Trophoblast cell (in vitro differentiated cells and primary cell): ENCODE results near the gene GNAT2.
A peak's percentile ranks its signal among the peaks of the same experiment; 100 is the strongest.

Experiments used
- DNase-seq, 2 donors: peaks; one replicate each; pipeline ENCODE4 v3.0.0-alpha.2; 2016
- H2AFZ ChIP-seq: 2 replicates; pipeline ENCODE4 v1.6.1; 2013; ENCODE audit warnings: low read length, moderate library complexity, mild to moderate bottlenecking; ENCODE audit not compliant: insufficient read depth, poor library complexity
- H2AK5ac ChIP-seq: 2 replicates; pipeline ENCODE4 v1.6.1; 2013; ENCODE audit warnings: mild to moderate bottlenecking, low read length
- H2BK120ac ChIP-seq: 2 replicates; pipeline ENCODE4 v1.6.1; 2013; ENCODE audit warnings: low read length, mild to moderate bottlenecking, moderate library complexity; ENCODE audit not compliant: insufficient read depth, poor library complexity
- H2BK12ac ChIP-seq: 2 replicates; pipeline ENCODE4 v1.6.1; 2013; ENCODE audit warnings: mild to moderate bottlenecking, low read length, moderate library complexity
- H2BK5ac ChIP-seq: 2 replicates; pipeline ENCODE4 v1.6.1; 2013; ENCODE audit warnings: low read length, low read depth, moderate library complexity, mild to moderate bottlenecking; ENCODE audit not compliant: poor library complexity
- H3K14ac ChIP-seq: 2 replicates; pipeline ENCODE4 v1.6.1; 2013; ENCODE audit warnings: mild to moderate bottlenecking, low read length
- H3K18ac ChIP-seq: 2 replicates; pipeline ENCODE4 v1.6.1; 2013; ENCODE audit warnings: mild to moderate bottlenecking, low read length
- H3K23ac ChIP-seq: 2 replicates; pipeline ENCODE4 v1.6.1; 2013; ENCODE audit warnings: low read length
- H3K27ac ChIP-seq: 2 replicates; pipeline ENCODE4 v1.5.1; 2013; ENCODE audit warnings: low read depth, mild to moderate bottlenecking, inconsistent platforms, low read length, moderate library complexity
- H3K27me3 ChIP-seq: 2 replicates; pipeline ENCODE4 v1.6.1; 2013; ENCODE audit warnings: inconsistent platforms, mild to moderate bottlenecking, low read length, moderate library complexity; ENCODE audit not compliant: insufficient read depth
- H3K36me3 ChIP-seq, 2 experiments: 1 replicate in 1 of 2; 2 replicates in 1 of 2; pipeline ENCODE4 v1.6.1; 2013; ENCODE audit warnings: low read length in 2 of 2, mild to moderate bottlenecking in 2 of 2, moderate library complexity in 1 of 2; ENCODE audit not compliant: insufficient read depth in 2 of 2, control insufficient read depth in 1 of 2
- H3K4ac ChIP-seq: 2 replicates; pipeline ENCODE4 v1.6.1; 2013; ENCODE audit warnings: low read depth, mild to moderate bottlenecking, low read length, moderate library complexity
- H3K4me1 ChIP-seq, 2 experiments: 1 replicate in 1 of 2; 2 replicates in 1 of 2; pipeline ENCODE4 v1.6.1; 2013; ENCODE audit warnings: low read length in 2 of 2, mild to moderate bottlenecking in 2 of 2, moderate library complexity in 1 of 2; ENCODE audit not compliant: insufficient read depth in 2 of 2, control insufficient read depth in 1 of 2
- H3K4me2 ChIP-seq: 2 replicates; pipeline ENCODE4 v1.6.1; 2013; ENCODE audit warnings: inconsistent platforms, mild to moderate bottlenecking, low read length, moderate library complexity
- H3K4me3 ChIP-seq: 2 replicates; pipeline ENCODE4 v1.5.1; 2013; ENCODE audit warnings: mild to moderate bottlenecking, low read depth, low read length, inconsistent platforms
- H3K79me1 ChIP-seq: one replicate; pipeline ENCODE4 v1.6.1; 2013; ENCODE audit warnings: low read length
- H3K79me2 ChIP-seq: 2 replicates; pipeline ENCODE4 v1.6.1; 2013; ENCODE audit warnings: low read length, mild to moderate bottlenecking; ENCODE audit not compliant: control insufficient read depth, insufficient read depth, poor library complexity
- H3K9ac ChIP-seq: 2 replicates; pipeline ENCODE4 v1.6.1; 2013; ENCODE audit warnings: mild to moderate bottlenecking, low read length
- H3K9me3 ChIP-seq: 2 replicates; pipeline ENCODE4 v1.6.1; 2013; ENCODE audit warnings: low read depth, mild to moderate bottlenecking, control low read depth, inconsistent platforms, low read length; ENCODE audit not compliant: insufficient read depth
- H4K12ac ChIP-seq: 2 replicates; pipeline ENCODE4 v1.6.1; 2013; ENCODE audit warnings: low read depth, mild to moderate bottlenecking, low read length, moderate library complexity
- H4K8ac ChIP-seq: 2 replicates; pipeline ENCODE4 v1.6.1; 2013; ENCODE audit warnings: low read depth, mild to moderate bottlenecking, low read length, moderate library complexity
- H4K91ac ChIP-seq: one replicate; pipeline ENCODE4 v1.6.1; 2013; ENCODE audit warnings: low read depth, mild to moderate bottlenecking, low read length, moderate library complexity
- WGBS: extraction: QIAGEN DNeasy Blood & Tissue Kit; methylation state at CpG from one replicate; pipeline ENCODE4 v1.1.7; 2013; ENCODE audit warnings: missing lambda C conversion rate; ENCODE audit not compliant: insufficient read length, insufficient coverage; ENCODE audit errors: extremely low coverage; 5-methylcytosine and 5-hydroxymethylcytosine counted together

Gene GNAT2

DNA sequence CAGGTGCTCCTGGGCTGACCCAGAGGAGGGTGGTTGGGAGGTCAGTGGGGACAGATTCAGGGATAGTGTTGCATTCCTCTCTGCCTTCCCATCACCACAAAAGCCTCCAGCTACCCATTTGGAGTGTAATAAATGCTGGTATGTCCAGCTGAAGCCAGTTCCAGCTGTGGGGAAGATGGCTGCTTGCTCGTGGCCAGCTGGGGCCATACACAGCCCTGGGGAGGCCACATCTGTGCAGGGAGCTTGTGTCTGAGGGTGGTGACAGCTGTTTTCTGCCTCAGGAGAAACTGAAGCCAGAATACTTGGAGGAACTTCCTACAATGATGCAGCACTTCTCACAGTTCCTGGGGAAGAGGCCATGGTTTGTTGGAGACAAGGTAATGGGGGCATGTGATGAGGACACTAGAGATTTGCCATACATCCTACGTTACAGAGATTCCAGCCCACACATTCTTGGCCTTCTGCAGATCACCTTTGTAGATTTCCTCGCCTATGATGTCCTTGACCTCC is 39.2 kb upstream of the GNAT2 start:
- Histone ChIP-seq H2BK120ac (no peak overlapping the region), H2AFZ (no peak overlapping the region), H3K14ac (no peak overlapping the region), H3K23ac (no peak overlapping the region), H3K4me2 (no peak overlapping the region), H3K18ac (no peak overlapping the region), H3K36me3 (no peaks in the 10 kb centered on the region), H3K4ac (no peak overlapping the region), H3K27ac (no peak overlapping the region), H4K8ac (no peak overlapping the region), H2BK5ac (no peak overlapping the region), H3K4me1 (peaks cover 3 to 5% of the 10 kb centered on the region in 2 experiments), H3K79me1 (peaks cover 6% of the 10 kb centered on the region), H4K12ac (no peak overlapping the region), H3K4me3 (no peak overlapping the region), H4K91ac (no peak overlapping the region), H2AK5ac (no peak overlapping the region), H2BK12ac (no peak overlapping the region), H3K9ac (no peak overlapping the region), H3K27me3 (no peaks in the 10 kb centered on the region), H3K9me3 (no peaks in the 10 kb centered on the region), H3K79me2 (no peaks in the 10 kb centered on the region)
- no CpG with 5 or more reads among the region's 3 CpGs for WGBS
- DNase-seq, result peak; percentile 9 to 47

DNA sequence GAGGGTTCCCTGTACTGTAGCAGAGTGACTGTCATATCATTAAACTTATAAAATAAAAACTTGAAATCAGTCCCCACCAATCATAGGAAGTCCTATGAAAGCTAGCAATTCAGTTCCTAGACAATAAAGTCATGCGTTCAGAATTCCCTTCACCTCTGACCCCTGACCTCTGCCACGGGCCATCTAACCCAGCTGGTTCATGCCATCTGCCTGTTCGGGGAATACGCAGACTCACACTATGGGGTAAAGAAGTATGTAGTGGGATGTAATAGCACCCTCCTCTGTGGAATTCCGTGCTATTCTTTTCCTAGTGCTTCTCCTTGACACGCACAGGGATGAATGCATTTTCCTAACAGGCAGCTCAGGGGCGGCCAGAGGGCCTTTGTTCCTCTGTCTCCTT is 38.6 kb upstream of the GNAT2 start:
- Histone ChIP-seq H4K91ac (no peak overlapping the region), H3K27me3 (no peaks in the 10 kb centered on the region), H3K18ac (no peak overlapping the region), H2BK5ac (no peak overlapping the region), H3K9me3 (no peaks in the 10 kb centered on the region), H3K27ac (no peak overlapping the region), H4K12ac (no peak overlapping the region), H2BK120ac (no peak overlapping the region), H3K23ac (no peak overlapping the region), H3K4ac (no peak overlapping the region), H3K36me3 (no peaks in the 10 kb centered on the region), H3K79me2 (no peaks in the 10 kb centered on the region), H3K4me1 (peaks cover 3 to 5% of the 10 kb centered on the region in 2 experiments), H3K4me2 (no peak overlapping the region), H3K4me3 (no peak overlapping the region), H3K79me1 (peaks cover 6% of the 10 kb centered on the region), H2AFZ (no peak overlapping the region), H2AK5ac (no peak overlapping the region), H3K14ac (no peak overlapping the region), H4K8ac (no peak overlapping the region), H3K9ac (no peak overlapping the region), H2BK12ac (no peak overlapping the region)
- no peak for DNase-seq
- WGBS, result no CpG with 5 or more reads among the region's 7 CpGs

DNA sequence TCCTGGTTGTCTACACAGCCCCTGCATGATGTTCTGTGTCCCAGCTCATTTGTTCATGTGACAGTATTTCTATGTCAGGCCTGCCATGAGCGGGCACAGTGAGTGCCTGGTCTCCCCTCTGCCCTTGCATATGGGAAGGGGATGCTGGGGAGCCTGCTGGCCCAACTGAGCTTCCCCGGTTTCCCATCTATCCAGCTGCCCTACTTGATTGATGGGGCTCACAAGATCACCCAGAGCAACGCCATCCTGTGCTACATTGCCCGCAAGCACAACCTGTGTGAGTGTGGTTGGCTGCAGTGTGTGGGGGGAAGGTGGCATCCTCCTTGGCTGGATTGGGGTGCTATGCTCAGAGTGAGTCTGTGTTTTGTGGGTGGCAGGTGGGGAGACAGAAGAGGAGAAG is 38.0 kb upstream of the GNAT2 start:
- Histone ChIP-seq H2BK5ac (no peak overlapping the region), H3K14ac (no peak overlapping the region), H3K27ac (no peak overlapping the region), H3K79me1 (peaks cover 6% of the 10 kb centered on the region), H2AK5ac (no peak overlapping the region), H2AFZ (no peak overlapping the region), H3K4me3 (no peak overlapping the region), H3K4me1 (peaks cover 3 to 5% of the 10 kb centered on the region in 2 experiments), H4K8ac (no peak overlapping the region), H3K4ac (no peak overlapping the region), H3K18ac (no peak overlapping the region), H2BK12ac (no peak overlapping the region), H3K79me2 (no peaks in the 10 kb centered on the region), H3K36me3 (no peaks in the 10 kb centered on the region), H3K27me3 (no peaks in the 10 kb centered on the region), H4K91ac (no peak overlapping the region), H4K12ac (no peak overlapping the region), H3K4me2 (no peak overlapping the region), H3K9ac (no peak overlapping the region), H2BK120ac (no peak overlapping the region), H3K9me3 (no peaks in the 10 kb centered on the region), H3K23ac (no peak overlapping the region)
- no CpG with 5 or more reads among the region's 4 CpGs for WGBS
- DNase-seq, result no peak

DNA sequence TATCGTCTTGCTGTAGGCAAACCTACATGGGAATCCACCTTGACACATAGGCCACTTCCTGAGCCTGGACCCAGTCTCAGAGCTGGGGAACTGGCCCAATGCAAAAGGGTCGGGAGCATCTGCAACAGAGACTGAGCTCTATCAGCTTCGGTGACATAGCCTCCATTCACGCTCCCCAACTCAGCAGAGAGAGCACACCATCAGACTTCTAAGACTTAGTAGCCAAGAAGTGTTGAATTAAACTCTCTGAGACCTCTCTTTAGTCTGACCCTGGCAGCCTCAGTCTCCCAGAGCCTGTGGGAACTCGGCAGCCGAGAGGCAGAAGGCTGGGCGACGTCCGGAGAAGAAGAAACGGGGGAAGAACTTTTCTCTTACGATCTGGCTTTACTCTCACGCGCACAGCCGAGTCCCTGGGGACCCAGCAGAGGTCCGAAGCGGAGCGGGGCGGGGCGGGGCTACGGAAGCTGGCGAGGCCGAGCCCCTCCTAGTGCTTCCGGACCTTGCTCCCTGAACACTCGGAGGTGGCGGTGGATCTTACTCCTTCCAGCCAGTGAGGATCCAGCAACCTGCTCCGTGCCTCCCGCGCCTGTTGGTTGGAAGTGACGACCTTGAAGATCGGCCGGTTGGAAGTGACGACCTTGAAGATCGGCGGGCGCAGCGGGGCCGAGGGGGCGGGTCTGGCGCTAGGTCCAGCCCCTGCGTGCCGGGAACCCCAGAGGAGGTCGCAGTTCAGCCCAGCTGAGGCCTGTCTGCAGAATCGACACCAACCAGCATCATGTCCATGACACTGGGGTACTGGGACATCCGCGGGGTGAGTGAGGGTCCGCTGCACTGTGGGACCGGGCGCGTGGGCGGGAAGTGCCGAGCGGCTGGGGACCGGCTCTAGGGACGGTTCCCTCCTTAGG is 36.5 kb upstream of the GNAT2 start, which contains the start of gene GSTM4:
TSS of gene GSTM4 (plus strand) at position 485 of the 905 bp plus-strand sequence. CDS start at position 776, 291 bp downstream.
- no peak within 1 kb of the TSS for H2BK5ac ChIP-seq
- H4K12ac ChIP-seq, result peak within 1 kb of the TSS; percentile 45
- H3K4me3 ChIP-seq, result peak within 1 kb of the TSS; percentile 71
- H2BK120ac ChIP-seq, result peak within 1 kb of the TSS; percentile 65
- peaks cover 3 to 5% of the 10 kb centered on the region in 2 experiments for H3K4me1 ChIP-seq
- no peak within 1 kb of the TSS for H3K27ac ChIP-seq
- H2AFZ ChIP-seq, result peak within 1 kb of the TSS; percentile 87
- H2BK12ac ChIP-seq, result peak within 1 kb of the TSS; percentile 20
- H3K18ac ChIP-seq, result peak within 1 kb of the TSS; percentile 77
- H3K79me1 ChIP-seq, result peaks cover 6% of the 10 kb centered on the region
- H3K4ac ChIP-seq, result peak within 1 kb of the TSS; percentile 45
- WGBS, result no CpG with 5 or more reads among the region's 54 CpGs
- peak within 1 kb of the TSS; percentile 73 for H3K14ac ChIP-seq
- peak within 1 kb of the TSS; percentile 86 for H4K8ac ChIP-seq
- peak within 1 kb of the TSS; percentile 89 for H3K4me2 ChIP-seq
- no peaks in the 10 kb centered on the region for H3K36me3 ChIP-seq
- H4K91ac ChIP-seq, result peak within 1 kb of the TSS; percentile 65
- H2AK5ac ChIP-seq, result no peak within 1 kb of the TSS
- H3K27me3 ChIP-seq, result no peaks in the 10 kb centered on the region
- DNase-seq, result peak; percentile 27 to 64
- no peak within 1 kb of the TSS for H3K23ac ChIP-seq
- no peaks in the 10 kb centered on the region for H3K9me3 ChIP-seq
- H3K9ac ChIP-seq, result peak within 1 kb of the TSS; percentile 35
- H3K79me2 ChIP-seq, result no peaks in the 10 kb centered on the region
